Measurements from ENCODE around the gene LMCD1. TPM values are rescaled to one million over a fixed set of nuclear protein-coding genes. Genes with fewer than 3 reads are reported as not detected.

LMCD1 gene
- total RNA-seq (1,000 to 10,000 TPM in 1 of 2 donors, 100 to 1,000 TPM in 1; 192 to 1,289 TPM), polyA plus RNA-seq (100 to 1,000 TPM; 347 to 416 TPM)
- long read RNA-seq, donor 1, full-length matches to known transcripts: 6,546 of 7,408 reads
- long read RNA-seq, donor 1, partial matches to known transcripts: 442 of 7,408 reads
- long read RNA-seq, donor 1, other reads (novel, unspliced or antisense): 420 of 7,408 reads
- long read RNA-seq, donor 2, full-length matches to known transcripts: 81 of 121 reads
- long read RNA-seq, donor 2, partial matches to known transcripts: 24 of 121 reads
- long read RNA-seq, donor 2, other reads (novel, unspliced or antisense): 16 of 121 reads

DNA sequence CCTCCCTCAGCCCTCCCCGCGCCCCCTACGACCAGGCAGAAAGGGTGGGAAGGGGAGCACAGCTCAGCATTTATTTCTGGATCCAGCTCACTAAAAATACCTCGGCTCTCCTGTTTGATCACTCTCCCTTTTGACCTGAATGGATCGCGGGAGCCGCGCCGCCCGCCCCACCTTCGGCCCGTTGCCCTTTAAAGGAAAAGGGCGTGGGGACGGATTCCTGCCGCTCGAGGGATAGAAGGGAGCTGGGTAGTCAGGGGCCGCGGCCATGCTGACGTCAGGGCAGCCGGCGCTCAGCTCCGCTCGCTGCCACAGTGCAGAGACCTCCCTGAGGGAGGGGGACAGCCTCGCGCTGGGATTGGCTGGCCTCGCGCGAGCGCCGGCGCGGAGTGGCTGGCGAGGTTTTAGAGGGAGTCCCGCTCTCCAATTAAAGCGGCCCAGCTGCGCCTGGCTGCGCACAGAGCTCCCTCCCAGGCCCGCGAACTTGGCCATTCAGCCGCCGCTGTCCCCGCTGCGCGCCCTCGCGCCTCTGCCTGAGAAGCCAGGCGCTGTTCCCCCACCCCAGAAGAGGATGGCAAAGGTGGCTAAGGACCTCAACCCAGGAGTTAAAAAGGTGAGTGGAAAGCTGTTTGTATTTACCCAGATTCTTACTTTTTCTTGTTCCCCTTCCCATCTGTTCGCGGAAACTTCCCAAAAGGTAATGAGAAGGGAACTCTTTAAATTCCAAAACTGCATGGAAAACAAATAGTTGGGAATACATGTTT lies at the start of gene LMCD1:
Gene LMCD1, plus strand, starts transcription at position 453 of the 761 bp plus-strand sequence. Its CDS starts 116 bp downstream, at position 569.
- WGBS, 2 donors: 1% methylated on average over 49 of the region's 49 CpGs
- peaks cover 0 to 3% of the 10 kb centered on the region in 2 donors for H3K36me3 ChIP-seq (ENCODE audit: control insufficient read depth in 1 of 2, insufficient read depth in 2 of 2, low read length in 1 of 2)
- no peaks in the 10 kb centered on the region for H3K4me1 ChIP-seq (ENCODE audit: control insufficient read depth in 1 of 2, insufficient read depth in 2 of 2, low read length in 2 of 2)
- DNase-seq (peak; percentile 98), ATAC-seq (ENCODE audit: low FRiP score) (peak; percentile 97)
- H3K27me3 ChIP-seq (ENCODE audit: control insufficient read depth in 1 of 2, insufficient read depth in 2 of 2, low read length in 1 of 2): no peaks in the 10 kb centered on the region
- H3K4me3 ChIP-seq (ENCODE audit: low read length in 2 of 2): peak within 1 kb of the TSS; percentile 90 to 92
- H3K9me3 ChIP-seq (ENCODE audit: control insufficient read depth, low read length): no peaks in the 10 kb centered on the region
- intact Hi-C loops (cut with DNase I): loop anchor here (1.0 to 5.0 kb wide), 3 partner anchors 17 to 57 kb away; no protein-coding TSS in a partner anchor
- H3K27ac ChIP-seq (ENCODE audit: low read depth in 1 of 2, low read length in 2 of 2): peak within 1 kb of the TSS; percentile 83 to 90

DNA sequence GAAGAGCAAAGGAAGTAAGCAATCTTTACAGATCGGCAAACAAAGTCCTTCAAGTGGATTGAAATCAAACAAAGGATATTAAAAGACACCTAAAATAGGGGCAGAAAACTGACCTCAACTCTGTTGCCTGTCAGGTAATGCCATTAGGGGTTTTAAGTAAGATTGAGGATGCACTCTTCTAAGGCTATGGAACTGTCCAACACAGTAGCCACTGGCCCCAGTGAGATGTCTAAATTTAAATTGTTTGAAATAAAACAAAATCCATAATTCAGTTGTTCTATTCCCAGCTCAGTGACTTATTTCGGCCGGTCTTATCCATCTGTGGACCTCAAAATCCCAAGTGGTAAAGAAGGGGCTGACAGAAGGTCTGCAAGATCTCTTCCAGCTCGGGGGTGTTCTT lies 49.5 kb upstream of the LMCD1 start:
- ATAC-seq (ENCODE audit: low FRiP score): no peak

DNA sequence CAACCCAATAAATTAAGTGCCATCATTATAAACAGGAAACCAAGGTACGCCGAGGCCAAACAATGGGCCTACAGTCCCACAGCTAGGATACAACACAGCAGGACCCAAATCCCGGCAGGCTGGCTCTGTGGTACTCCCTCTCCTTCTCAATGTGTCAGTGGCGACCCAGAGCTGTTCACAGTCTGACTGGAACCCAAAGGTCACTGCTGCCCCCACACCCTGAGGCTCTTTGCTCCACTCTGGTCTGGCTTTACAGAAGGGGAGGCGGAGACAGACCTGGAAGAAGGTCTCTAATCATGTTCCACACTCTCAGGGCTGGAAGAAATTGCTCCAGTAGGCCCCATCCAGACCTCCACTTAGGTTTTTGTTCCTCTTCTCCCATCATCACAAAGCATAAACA lies 48.5 kb upstream of the LMCD1 start:
- Histone ChIP-seq H3K4me3 (ENCODE audit: low read length in 2 of 2) (no peak overlapping the region), H3K27me3 (ENCODE audit: control insufficient read depth in 1 of 2, insufficient read depth in 2 of 2, low read length in 1 of 2) (no peaks in the 10 kb centered on the region), H3K4me1 (ENCODE audit: control insufficient read depth in 1 of 2, insufficient read depth in 2 of 2, low read length in 2 of 2) (peaks cover 6 to 15% of the 10 kb centered on the region in 2 donors), H3K27ac (ENCODE audit: low read depth in 1 of 2, low read length in 2 of 2) (peak overlapping the region in 1 of 2 donors; percentile 75), H3K36me3 (ENCODE audit: control insufficient read depth in 1 of 2, insufficient read depth in 2 of 2, low read length in 1 of 2) (no peaks in the 10 kb centered on the region), H3K9me3 (ENCODE audit: control insufficient read depth, low read length) (no peaks in the 10 kb centered on the region)
- ATAC-seq (ENCODE audit: low FRiP score) (peak; percentile 42), DNase-seq (no peak)
- intact Hi-C loops (cut with DNase I): no loop called here
- 96 to 98% methylated on average over 5 of the region's 5 CpGs for WGBS, 2 donors

More for the DNA sequence above, 49.5 kb upstream of the LMCD1 start:
- WGBS, 2 donors: 35 to 42% methylated on average over 4 of the region's 4 CpGs
- Histone ChIP-seq H3K4me3 (ENCODE audit: low read length in 2 of 2) (no peak overlapping the region), H3K27ac (ENCODE audit: low read depth in 1 of 2, low read length in 2 of 2) (peak overlapping the region in 1 of 2 donors; percentile 65), H3K27me3 (ENCODE audit: control insufficient read depth in 1 of 2, insufficient read depth in 2 of 2, low read length in 1 of 2) (no peaks in the 10 kb centered on the region), H3K4me1 (ENCODE audit: control insufficient read depth in 1 of 2, insufficient read depth in 2 of 2, low read length in 2 of 2) (peaks cover 6 to 15% of the 10 kb centered on the region in 2 donors), H3K9me3 (ENCODE audit: control insufficient read depth, low read length) (no peaks in the 10 kb centered on the region), H3K36me3 (ENCODE audit: control insufficient read depth in 1 of 2, insufficient read depth in 2 of 2, low read length in 1 of 2) (no peaks in the 10 kb centered on the region)
- intact Hi-C loops (cut with DNase I): no loop called here
- DNase-seq: no peak

DNA sequence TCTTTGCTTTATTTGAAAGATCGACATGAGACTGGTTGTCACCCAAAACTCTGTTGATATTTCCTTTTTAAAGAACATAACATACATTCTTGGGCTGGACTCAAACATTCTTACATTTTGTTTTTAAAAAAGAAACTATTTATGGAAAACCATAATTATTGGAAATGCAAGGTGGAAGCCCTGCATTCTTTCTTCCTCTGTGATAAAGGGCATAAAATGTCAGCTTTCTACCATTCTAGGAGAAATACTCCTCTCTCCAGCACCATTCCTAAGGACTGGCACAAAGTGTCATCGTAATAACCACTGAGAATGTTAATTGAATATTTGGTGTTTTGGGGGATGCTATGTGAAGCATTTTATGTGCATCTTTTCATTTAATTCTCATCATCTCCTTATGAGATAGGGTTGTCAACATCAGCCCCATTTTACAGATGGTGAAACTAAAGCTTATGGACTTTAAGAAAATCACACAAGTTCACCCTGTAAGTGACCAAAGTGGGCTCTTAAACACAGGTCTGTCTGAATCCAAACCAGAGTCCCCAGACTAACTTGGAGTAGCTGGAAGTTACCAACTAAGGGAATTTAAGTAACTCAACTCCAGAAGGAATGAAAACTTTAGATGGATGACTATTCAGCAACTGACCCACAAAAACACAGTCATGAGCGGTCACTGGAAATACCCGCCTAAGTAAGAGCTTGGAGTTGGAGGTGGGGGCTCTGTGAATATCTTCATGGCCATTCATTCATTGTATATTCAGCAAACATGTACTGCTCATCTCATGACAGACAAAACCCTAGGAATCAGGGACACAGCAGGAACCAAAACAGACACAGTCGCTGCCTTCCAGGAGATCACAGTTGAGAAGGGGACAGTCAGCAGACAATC lies 45.9 kb upstream of the LMCD1 start:
- intact Hi-C loops (cut with DNase I): loop anchor here (5.0 kb wide), 1 partner anchor 47 kb away; the partner anchor contains the start of gene LMCD1 (in 2 of the 2)
- Histone ChIP-seq H3K4me3 (ENCODE audit: low read length in 2 of 2) (no peak overlapping the region), H3K27me3 (ENCODE audit: control insufficient read depth in 1 of 2, insufficient read depth in 2 of 2, low read length in 1 of 2) (no peaks in the 10 kb centered on the region), H3K9me3 (ENCODE audit: control insufficient read depth, low read length) (no peaks in the 10 kb centered on the region), H3K27ac (ENCODE audit: low read depth in 1 of 2, low read length in 2 of 2) (peak overlapping the region; percentile 55 to 70), H3K4me1 (ENCODE audit: control insufficient read depth in 1 of 2, insufficient read depth in 2 of 2, low read length in 2 of 2) (peaks cover 6 to 23% of the 10 kb centered on the region in 2 donors), H3K36me3 (ENCODE audit: control insufficient read depth in 1 of 2, insufficient read depth in 2 of 2, low read length in 1 of 2) (no peaks in the 10 kb centered on the region)
- WGBS, 2 donors: 38 to 45% methylated on average over 5 of the region's 5 CpGs
- ATAC-seq (ENCODE audit: low FRiP score) (no peak), DNase-seq (no peak)

GRCh38 chr3:8456412-8456811 lies 45.2 kb upstream of the LMCD1 start:
- intact Hi-C loops (cut with DNase I): loop anchor here (5.0 kb wide), 1 partner anchor 46 kb away; the partner anchor contains the start of gene LMCD1 (in 2 of the 2)
- no peaks in the 10 kb centered on the region for H3K9me3 ChIP-seq (ENCODE audit: control insufficient read depth, low read length)
- H3K27ac ChIP-seq (ENCODE audit: low read depth in 1 of 2, low read length in 2 of 2): peak overlapping the region; percentile 55 to 70
- no peaks in the 10 kb centered on the region for H3K36me3 ChIP-seq (ENCODE audit: control insufficient read depth in 1 of 2, insufficient read depth in 2 of 2, low read length in 1 of 2)
- DNase-seq (no peak), ATAC-seq (ENCODE audit: low FRiP score) (no peak)
- H3K4me3 ChIP-seq (ENCODE audit: low read length in 2 of 2): no peak overlapping the region
- WGBS, 2 donors: 84% methylated on average over 3 of the region's 3 CpGs
- H3K27me3 ChIP-seq (ENCODE audit: control insufficient read depth in 1 of 2, insufficient read depth in 2 of 2, low read length in 1 of 2): no peaks in the 10 kb centered on the region
- H3K4me1 ChIP-seq (ENCODE audit: control insufficient read depth in 1 of 2, insufficient read depth in 2 of 2, low read length in 2 of 2): peaks cover 6 to 21% of the 10 kb centered on the region in 2 donors

DNA sequence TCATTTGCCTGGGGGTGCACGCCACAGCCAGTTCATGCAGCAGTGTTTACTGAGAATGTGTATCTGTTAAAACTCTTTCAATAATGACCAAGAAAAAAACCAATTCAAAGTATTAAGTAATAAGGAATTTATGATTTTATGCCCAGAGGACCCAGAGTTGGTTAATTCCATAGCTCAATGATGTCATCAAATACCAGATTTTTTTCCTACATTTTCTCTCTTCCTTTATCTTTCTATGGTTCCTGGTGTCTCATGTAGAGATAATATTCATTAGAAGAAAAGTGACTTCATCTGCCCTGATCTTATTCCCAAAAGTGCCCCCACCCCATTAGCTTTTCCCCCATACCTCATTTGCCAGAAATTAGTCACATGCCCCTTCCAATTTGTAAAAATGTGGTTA lies 44.6 kb upstream of the LMCD1 start:
- H3K27me3 ChIP-seq (ENCODE audit: control insufficient read depth in 1 of 2, insufficient read depth in 2 of 2, low read length in 1 of 2): no peaks in the 10 kb centered on the region
- WGBS, 2 donors: 91 to 97% methylated on average over 1 of the region's 1 CpG

GRCh38 chr3:8458238-8458661 lies 43.4 kb upstream of the LMCD1 start:
- 33 to 42% methylated on average over 2 of the region's 2 CpGs for WGBS, 2 donors
- intact Hi-C loops (cut with DNase I): loop anchor here (2.0 to 5.0 kb wide), 2 partner anchors 31 to 44 kb away; partner anchors contain the start of gene LMCD1 (in 2 of the 2)
- H3K9me3 ChIP-seq (ENCODE audit: control insufficient read depth, low read length): no peaks in the 10 kb centered on the region
- H3K27ac ChIP-seq (ENCODE audit: low read depth in 1 of 2, low read length in 2 of 2): peak overlapping the region; percentile 94 to 99
- no peak for DNase-seq
- H3K4me3 ChIP-seq (ENCODE audit: low read length in 2 of 2): no peak overlapping the region
- H3K36me3 ChIP-seq (ENCODE audit: control insufficient read depth in 1 of 2, insufficient read depth in 2 of 2, low read length in 1 of 2): no peaks in the 10 kb centered on the region
- H3K4me1 ChIP-seq (ENCODE audit: control insufficient read depth in 1 of 2, insufficient read depth in 2 of 2, low read length in 2 of 2): peaks cover 12 to 20% of the 10 kb centered on the region in 2 donors
- no peak for ATAC-seq (ENCODE audit: low FRiP score)
- no peaks in the 10 kb centered on the region for H3K27me3 ChIP-seq (ENCODE audit: control insufficient read depth in 1 of 2, insufficient read depth in 2 of 2, low read length in 1 of 2)

More for the DNA sequence above, 44.6 kb upstream of the LMCD1 start:
- peaks cover 10 to 20% of the 10 kb centered on the region in 2 donors for H3K4me1 ChIP-seq (ENCODE audit: control insufficient read depth in 1 of 2, insufficient read depth in 2 of 2, low read length in 2 of 2)
- no peak overlapping the region for H3K4me3 ChIP-seq (ENCODE audit: low read length in 2 of 2)
- ATAC-seq (ENCODE audit: low FRiP score): no peak
- peak overlapping the region; percentile 69 to 86 for H3K27ac ChIP-seq (ENCODE audit: low read depth in 1 of 2, low read length in 2 of 2)
- DNase-seq: no peak
- intact Hi-C loops (cut with DNase I): loop anchor here (5.0 kb wide), 1 partner anchor 45 kb away; the partner anchor contains the start of gene LMCD1 (in 2 of the 2)
- no peaks in the 10 kb centered on the region for H3K36me3 ChIP-seq (ENCODE audit: control insufficient read depth in 1 of 2, insufficient read depth in 2 of 2, low read length in 1 of 2)
- no peaks in the 10 kb centered on the region for H3K9me3 ChIP-seq (ENCODE audit: control insufficient read depth, low read length)

DNA sequence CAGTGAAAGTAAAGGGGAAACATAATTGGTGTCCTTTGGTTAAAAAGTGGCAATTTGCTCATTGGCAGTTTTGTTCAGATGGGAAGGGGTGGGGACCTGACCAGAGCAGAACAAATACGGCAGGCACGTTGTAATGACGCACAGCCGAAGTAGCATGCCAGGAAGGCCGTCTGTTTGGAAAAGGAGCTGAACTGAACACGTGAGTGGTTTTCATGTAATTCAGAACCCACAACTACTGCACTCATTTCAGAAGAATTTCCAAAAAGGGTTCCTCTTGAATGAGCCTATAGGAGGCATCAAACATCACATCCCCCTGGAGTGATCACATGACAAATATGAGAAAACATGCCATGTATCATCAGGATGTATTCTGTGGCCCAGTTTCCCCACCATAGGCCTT lies 42.9 kb upstream of the LMCD1 start:
- Histone ChIP-seq H3K4me1 (ENCODE audit: control insufficient read depth in 1 of 2, insufficient read depth in 2 of 2, low read length in 2 of 2) (peaks cover 12 to 19% of the 10 kb centered on the region in 2 donors), H3K27me3 (ENCODE audit: control insufficient read depth in 1 of 2, insufficient read depth in 2 of 2, low read length in 1 of 2) (no peaks in the 10 kb centered on the region), H3K4me3 (ENCODE audit: low read length in 2 of 2) (no peak overlapping the region), H3K36me3 (ENCODE audit: control insufficient read depth in 1 of 2, insufficient read depth in 2 of 2, low read length in 1 of 2) (no peaks in the 10 kb centered on the region), H3K9me3 (ENCODE audit: control insufficient read depth, low read length) (no peaks in the 10 kb centered on the region), H3K27ac (ENCODE audit: low read depth in 1 of 2, low read length in 2 of 2) (peak overlapping the region; percentile 94 to 99)
- DNase-seq (peak; percentile 77 to 90), ATAC-seq (ENCODE audit: low FRiP score) (peak; percentile 76)
- intact Hi-C loops (cut with DNase I): loop anchor here (2.0 to 5.0 kb wide), 2 partner anchors 30 to 44 kb away; partner anchors contain the start of gene LMCD1 (in 2 of the 2)
- WGBS, 2 donors: 5 to 7% methylated on average over 6 of the region's 6 CpGs
